Measurements from ENCODE around the gene VAMP2.
A peak's percentile ranks its signal among the peaks of the same experiment; 100 is the strongest.

The VAMP2 gene

DNA sequence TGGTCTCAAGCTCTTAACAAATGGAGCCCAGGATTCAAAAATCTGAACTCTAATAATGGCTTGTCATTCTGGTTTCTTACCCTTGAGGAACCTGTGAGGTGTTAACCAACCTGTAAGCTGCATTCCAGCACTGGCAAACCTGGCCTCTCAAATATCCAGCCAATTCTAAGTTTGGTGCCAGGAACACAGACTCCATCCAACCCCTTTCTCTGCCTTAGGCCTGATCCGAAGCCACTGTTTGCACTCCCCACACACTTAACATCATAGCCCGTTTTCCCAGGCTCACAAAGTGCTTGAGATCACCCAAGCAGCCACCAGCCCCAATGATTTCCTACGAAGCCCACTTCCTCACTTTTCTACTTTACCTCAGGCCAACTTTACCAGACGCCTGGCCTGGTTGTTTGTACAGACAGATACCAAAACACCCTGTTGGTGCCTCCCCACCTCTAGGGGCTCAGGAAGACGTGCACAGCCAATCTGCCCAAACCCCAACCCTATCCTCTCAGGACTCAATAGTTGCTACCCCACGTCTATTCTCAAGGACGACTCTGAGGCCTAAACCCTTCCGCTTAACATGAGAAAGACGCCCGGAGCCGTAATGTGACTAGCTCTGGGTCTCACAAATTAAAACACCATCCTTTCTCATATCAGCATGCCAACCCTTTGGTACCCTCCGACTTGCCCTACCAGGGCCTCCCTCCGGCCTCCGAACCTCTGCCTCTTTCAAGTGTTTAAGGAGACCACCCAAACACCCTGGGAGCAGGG lies 7.3 kb downstream of the VAMP2 start:
- no peak for DNase-seq (ENCODE audit: low spot score)

DNA sequence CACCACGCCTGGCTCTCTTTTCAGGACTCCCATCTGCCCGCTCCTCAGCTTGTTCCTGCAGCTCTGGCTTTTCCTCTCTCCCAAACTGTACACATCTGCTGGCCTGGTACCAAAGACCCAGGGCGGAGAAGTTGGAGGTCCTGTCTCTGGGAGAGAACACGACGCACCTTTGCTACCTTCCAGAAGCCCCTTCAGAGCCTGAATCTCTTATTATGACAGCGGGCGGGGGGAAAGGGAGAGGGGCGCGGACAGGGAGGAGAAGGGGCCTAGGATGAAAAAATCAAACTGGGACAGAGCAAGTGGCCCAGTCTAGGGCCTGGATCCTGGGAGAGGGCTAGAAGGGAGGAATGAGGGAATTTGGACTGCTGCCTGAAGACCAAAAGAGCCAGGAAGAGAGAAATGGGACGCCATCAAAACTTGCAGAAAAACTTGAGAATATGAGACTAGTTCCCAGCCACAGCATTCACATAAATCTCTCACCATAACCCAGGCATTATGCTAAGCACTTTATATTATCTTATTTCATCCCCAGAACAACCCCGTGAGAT lies 8.1 kb downstream of the VAMP2 start:
- no peak for DNase-seq (ENCODE audit: low spot score)

DNA sequence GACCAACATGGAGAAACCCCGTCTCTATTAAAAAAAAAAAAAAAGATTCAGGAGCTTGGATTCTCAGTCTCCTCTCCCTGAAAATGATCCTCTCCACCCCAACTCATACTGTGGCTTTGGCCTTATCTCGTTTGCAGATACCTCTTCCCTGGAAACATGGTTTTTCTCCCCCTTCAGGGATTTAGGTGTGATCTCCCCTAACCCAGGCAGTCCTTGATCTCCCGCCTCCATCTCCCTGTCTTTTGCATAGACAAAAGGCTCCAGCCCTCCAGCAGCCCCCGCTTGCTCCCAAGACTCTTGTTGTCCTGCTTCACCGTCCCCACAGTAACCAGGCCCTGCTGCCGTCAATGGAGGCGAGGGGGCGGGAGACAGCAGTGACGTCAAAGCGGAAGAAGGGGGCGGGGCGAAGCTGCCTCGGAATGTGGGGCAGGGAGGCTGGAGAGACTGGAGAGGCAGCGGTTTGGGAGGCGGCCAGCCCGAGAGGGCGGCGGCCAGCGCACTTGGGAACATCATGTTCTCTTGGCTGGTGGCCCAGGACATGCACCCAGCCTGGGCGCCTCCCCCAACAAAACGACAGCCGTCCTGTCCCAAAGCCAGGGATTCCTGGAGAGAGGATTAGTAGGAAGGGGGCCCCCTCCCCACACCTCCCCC lies 8.7 kb downstream of the VAMP2 start:
- DNase-seq (ENCODE audit: low spot score) = peak; percentile 100

DNA sequence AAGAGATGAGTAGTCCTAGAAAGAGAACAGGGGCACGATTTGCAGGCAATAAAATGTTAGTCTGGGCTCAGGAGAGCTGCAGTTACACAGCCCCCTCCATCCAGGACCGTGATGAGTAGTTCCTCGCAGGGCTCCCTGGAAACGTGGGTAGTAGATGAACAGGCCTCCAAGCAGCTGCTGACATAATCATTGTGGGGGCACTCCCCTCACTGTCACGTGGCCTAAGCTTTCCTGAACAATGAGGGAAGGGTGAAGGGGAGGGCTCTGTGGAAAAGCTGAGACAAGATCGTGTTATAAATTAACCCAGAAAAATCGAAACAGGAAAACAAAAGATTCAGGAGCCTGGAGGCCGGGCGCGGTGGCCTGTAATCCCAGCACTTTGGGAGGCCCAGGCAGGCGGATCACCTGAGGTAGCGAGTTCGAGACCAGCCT lies 9.2 kb downstream of the VAMP2 start:
- DNase-seq (ENCODE audit: low spot score) = peak; percentile 88

DNA sequence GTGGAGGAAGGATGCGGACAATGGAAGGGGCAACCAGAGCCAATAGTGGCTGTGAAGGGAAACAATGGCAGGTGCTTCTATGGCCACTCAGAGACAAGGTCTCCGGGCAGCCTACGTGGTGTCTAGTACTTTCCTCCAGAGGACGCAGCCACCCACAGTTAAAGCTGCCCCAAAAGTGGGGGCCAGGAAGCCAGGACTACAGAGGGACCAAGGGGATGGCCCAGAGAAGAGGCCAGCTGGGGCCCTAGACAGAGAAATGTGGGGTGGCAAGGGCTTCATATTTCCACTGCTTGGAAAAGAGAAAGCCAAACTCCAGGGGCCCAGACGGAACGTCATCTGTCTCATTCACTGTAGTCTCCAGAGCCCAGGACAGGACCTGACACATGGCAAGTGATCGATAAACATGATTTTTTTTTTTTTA lies 9.7 kb downstream of the VAMP2 start:
- no peak for DNase-seq (ENCODE audit: low spot score)

DNA sequence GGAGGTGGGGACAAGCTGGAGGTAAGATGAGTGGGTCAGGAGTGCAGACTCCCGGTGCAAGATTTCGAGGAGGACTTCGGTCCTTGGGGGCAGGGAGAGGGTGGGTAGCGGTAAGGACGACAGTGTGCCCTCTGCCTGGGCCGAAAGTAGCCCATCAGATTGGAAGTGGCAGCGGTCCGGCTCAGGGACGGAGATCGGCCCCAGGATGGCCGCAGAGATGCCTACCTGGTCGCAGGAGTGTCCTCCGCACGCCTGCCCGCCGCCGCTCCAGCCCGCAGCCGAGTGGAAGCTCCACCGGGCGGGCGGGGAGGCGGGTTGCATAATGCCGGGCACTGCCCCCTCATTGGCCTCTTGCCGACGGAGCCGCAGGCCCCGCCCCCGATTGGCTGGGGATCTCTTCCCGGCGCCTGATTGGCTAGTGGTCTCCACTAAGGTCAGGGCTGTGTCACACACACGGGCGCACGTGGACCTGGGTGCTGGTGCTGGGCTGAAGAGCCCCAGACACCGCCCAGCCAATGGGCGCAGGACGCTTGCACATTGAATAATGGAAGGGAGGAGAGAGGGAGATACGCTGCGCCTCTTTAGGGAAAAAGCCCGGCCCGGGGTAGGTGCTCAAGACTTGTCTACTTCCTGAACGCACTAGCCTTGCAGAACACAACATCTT lies 10.5 kb downstream of the VAMP2 start, which contains the start of gene PER1:
Gene PER1 (minus strand): TSS at position 293 of the 664 bp plus-strand sequence. CDS start 1,698 bp downstream, outside the sequence.
- peak; percentile 93 for DNase-seq (ENCODE audit: low spot score)

DNA sequence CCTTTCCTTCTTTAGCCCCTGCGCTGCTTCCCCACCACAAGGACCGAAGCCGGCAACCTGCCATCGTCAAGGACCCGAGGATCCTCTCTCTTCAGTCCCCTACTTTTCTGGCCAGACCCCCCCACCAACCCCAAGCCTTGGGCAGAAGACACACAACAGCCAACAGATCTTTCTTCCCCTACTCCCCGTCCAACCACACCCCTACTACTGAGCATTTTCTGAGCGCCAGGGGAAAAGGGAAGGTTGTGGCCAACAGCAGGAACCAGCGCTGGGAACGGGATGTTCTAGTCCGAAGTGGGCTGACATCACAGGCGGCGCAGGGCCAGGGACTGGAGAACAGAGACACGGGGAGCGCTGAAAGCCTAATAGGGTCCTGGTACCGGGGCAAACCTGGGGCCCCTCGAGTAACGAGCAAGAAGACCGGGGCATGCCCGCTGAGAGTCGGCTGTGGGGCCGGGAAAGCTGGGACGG lies 11.1 kb downstream of the VAMP2 start:
- peak; percentile 91 for DNase-seq (ENCODE audit: low spot score)

DNA sequence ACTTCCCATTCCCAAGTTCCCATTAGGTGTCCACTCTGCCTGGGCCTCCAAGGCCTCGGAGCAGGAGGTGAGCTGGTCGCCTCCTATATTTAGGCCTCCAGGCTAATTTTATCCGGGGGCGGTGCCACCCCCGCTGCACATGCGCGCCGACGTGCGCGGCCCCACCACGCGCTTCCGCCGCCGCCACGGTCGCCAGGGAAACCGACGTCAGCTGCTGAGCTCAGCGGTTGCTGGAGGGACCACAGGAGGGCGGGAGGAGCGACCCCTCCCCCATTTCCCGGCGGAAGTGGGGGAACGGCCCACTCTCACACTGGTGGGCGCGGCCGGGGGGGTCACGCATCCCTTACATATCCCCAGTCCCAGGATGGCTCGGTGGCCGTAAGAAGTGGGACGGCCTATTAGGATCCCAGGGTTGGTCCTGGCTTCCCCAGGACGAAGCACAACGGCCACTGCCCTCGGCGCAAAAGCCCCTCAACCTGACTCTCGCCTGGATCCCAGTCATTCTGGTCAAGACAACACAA lies 11.6 kb downstream of the VAMP2 start:
- peak; percentile 96 for DNase-seq (ENCODE audit: low spot score)

DNA sequence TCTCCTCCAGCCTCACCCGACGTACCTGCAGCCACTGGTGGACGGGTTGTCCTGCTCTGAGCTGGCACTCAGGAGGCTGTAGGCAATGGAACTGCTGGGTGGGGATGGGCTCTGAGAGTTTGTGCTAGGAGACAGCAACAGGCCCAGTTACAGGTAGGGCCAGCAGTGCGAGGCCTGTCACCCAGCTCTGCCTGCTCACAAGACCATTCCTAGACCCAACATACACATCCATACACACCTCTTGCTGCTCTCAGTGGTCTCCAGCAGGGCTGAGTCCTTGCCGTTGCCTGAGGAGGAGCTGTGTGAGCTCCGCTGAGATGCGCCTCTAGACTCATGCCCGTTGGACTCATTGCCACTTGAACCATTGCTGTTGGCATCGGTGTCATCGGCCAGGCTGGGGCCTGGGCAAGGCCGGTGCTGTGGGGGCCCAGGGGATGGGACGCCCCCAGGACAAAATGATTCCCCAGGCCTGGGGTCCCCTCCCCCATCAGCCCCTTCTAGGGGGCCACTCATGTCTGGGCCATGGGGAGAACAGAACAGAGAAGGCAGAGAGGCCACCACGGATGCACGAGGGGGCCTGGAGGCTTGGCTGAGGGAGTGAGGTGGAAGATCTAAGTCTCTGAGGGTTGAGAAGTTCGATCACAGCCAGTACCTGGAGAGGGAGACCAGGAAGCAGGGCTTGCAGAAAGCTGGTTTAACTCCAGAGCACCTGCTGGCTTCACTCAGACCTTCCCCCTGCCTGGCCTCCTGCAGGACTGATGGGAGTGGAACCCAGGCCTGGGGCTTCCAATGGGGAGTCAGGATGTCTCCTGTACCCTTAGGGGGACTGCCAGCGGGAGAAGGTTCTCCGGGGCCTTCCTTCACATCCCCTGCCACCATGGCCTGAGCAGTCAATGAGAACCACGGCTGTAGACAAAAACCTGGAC lies 12.3 kb downstream of the VAMP2 start:
- no peak for DNase-seq (ENCODE audit: low spot score)

DNA sequence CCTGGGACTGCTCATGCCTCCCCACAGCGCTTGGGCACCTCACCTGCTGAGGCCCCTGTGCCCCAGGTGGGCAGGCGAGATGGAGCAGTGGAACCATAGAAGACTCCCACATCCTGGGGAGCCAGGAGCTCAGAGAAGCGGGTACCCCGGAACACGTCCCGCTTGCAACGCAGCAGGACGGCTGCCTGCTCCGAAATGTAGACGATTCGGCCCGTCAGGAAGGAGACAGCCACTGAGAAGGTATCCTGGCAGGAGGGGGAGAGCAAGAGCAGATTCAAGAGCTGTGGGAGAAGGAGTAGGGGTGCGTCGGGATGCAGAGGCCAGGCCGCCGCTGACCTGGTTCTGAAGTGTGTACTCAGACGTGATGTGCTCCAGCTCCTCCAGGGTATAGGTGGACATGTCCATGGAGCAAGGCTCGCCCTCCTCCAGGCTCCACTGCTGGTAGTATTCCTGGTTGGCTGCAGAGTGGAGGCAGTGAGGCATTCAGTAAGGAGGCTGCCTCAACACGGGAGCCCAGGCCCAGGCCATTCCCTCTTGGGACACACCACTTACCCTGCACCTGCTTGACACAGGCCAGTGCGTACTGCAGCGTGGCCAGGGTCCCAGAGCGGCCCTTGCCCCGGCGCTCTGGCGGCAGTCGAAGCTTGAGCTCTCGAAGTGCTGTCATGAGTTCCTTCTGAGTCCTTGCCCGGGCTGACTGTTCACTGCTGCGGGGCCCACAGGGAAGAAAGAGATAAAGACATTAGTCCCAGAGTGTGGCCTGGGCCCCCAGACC lies 13.1 kb downstream of the VAMP2 start:
- DNase-seq (ENCODE audit: low spot score) = no peak

DNA sequence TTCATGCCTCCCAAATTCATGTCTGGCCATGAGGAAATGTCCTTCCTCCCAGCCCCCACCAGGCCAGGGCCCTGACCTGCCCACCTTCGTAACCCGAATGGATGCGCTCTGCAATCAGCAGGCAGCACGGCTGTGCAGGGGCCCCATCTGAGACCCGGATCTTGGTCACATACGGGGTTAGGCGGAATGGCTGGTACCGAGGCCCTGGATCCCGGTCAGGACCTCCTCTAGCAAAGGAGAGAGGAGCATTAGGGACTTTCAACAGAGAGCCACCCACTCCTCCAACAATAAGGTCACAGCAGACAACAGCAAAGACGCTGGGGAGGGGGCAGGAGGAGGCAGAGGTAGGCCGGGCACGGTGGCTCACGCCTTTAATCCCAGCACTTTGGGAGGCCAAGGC lies 14.2 kb downstream of the VAMP2 start:
- no peak for DNase-seq (ENCODE audit: low spot score)

DNA sequence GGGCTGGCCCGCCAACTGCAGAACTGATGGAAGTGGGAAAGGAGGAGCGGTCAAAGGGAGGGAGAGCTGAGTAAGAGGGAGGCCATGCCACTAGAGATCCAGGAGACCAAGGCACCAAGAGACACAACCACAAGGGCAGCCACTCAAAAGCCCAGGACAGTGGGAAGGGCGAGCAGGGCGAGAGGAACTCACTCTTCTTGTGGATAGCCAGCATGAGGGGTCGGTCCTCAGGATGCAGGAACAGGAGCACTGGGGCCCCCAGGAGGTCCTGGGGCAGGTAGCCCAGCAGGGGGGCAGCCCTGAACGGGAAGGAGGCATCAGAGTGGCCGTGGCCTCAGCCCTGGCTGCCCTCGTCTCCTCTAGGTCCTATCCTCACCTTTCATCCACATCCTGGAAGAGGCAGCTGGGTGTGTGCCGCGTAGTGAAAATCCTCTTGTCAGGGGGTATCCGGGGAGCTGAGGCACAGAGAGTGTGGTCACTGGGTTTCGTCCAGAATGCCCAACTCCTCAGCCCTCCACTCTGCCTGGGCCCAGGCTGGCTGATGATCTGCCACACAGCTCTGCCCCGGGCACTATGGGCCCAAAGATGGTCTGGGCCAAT lies 14.8 kb downstream of the VAMP2 start:
- DNase-seq (ENCODE audit: low spot score) = no peak

DNA sequence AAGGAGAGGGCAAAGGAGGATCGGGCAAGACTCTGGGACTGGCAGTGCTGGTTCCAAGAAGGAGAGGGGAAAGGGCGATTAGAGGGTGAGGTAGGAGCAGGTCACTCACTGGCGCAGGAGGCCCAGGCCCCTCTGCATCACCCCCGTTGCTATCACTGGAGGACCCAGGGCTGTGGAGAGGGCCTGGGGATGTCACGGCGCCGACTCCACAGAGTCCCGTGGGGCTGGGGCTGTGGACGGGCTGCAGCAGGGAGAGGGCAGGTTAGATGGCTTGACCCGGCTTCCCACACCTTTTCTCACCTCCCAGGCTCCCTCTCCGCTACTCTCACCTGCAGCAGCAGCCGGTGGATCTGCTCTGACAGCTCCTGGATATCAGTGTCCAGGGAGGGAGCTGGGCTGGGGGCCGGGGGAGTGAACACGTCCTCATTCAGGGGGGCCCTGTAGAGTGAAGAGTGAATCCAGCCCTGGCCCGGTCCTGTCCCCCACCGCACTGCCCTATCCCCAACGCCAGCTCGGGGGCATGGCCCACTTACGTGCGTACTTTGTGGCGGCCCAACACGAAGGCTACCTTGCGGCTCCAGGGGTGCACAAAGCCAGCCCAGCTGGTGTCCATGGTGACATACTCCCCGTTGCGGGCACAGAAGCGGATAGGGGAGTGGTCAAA lies 15.5 kb downstream of the VAMP2 start:
- no peak for DNase-seq (ENCODE audit: low spot score)

DNA sequence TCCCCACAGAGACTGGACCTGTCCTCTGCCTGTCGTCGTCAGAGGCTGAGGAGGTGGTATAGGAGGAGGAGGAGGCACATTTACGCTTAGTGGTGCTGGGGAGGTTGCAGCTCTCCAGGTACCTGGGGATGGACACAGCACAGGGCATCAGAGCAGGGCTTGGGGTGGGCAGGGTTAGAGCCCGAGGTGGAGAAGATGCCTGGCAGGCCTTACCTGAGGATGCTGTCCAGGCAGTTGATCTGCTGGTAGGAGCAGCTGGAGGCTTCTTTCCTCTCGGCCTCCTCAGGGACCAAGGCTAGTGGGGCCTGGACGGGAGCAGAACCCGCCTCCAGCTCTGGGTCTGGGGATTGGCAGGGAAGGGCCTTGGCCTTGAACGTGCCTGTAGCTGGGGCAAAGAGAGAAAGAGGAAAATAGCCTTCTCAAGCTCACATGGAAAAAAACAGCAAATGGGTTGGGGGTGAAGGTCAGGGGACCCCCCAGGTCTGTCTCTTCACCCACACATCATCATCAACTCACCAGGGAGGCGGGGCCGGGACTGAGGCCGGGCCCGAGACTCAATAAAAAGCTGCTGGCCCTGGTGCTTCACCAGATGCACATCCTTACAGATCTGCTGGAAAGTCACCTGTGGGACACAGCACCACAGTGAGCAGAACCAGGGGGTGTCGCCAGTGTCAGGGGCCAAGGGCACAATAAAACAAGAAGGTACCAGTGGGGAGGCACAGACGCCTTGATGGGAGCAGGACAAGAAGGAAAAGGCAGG lies 16.2 kb downstream of the VAMP2 start:
- DNase-seq (ENCODE audit: low spot score) = no peak

DNA sequence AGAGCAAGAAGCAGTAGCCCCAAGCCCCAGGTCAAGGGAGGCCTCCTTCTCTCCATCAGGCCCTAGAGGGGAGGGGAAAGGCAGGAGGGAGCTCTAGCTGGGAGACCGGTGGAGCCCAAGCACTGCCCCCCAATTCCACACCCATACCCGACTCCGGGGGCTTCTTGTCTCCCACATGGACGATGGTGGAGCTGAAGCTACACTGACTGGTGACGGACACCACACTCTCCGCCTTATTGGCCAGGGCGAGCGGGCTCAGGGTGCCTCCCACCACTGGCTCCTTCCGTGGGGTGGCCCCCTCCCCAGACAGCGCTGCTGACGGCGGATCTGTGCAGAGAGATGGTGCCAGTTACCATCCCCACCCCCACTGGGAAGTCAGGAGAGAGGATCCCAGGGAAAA lies 16.9 kb downstream of the VAMP2 start:
- no peak for DNase-seq (ENCODE audit: low spot score)

DNA sequence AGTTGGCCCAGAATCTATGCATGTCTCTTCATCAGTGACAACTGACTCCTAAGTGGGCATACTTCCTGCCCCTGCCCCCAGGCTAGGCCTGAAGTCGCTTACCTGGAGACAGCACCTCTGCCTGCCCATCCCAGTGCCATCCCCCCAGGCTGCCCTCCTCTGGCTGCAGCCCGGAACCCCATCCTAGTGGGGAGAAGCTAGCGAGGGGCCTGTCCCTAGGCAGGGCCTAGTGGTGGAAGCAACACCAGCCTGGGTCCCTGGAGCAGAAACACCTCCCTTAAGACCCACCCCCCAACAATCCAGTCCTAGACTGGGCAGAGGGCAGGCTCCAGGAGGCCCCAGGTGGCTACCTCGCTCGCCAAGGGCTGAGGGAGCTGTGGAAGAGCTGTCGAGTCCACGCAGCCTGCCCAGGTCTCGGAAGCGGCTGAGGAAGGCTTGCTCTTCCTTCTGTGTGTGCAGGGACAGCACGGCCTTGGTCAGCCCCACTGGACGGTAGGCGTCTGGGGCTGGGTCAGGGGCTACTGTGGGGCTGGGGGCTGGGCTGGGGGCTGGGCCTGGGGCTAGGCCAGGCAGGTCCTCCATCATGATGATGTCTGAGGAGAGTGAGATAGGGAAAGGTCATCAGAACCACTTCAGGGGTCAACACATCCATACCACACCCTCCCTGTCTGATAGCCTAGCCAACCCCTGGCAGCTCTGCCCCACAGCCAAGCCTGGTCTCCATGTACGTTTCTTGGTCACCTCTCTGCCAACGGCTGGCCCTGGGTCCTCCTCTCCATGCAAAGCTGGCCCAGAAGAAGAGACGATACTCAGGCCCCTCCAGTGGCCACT lies 18.1 kb downstream of the VAMP2 start:
- DNase-seq (ENCODE audit: low spot score) = peak; percentile 61

DNA sequence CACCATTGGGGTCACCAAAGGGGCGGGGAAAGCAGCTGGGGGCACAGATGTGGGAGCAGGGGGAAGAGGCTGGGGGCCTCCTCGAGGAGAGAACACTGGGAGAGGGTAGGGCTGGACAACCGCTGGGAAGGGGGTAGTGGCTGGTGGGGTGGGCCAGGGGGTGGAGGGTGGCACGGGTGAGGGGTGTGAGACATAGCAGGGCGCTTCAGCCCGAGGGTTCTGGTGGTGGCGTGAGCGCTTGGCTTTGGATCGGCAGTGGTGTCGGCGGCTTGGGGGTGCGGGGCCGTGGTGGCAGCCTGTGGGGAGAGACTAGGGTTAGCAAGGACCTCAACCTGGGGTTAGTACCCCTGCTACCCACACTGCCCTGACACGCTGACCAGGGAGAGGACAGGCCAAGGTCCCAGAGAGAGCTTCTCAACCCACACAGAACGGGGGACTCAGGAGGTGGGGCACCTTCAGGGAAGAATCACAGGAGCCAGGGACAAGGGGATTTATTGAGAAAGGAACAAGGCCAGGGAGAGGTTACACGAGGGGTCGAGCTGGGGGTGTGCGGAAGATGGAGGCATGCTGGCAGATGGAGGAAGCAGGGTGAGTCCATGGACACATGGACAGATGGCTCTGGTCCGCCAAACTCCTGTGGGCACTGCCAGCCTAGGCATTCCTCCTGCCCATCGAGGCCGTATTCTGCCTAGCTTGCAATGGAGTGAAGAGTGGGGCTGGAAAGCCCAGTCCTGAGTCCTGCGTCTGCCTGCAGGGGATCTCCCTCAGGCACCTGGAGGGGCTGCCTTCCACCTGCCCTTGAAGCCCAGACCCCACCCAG lies 19.0 kb downstream of the VAMP2 start:
- peak; percentile 64 for DNase-seq (ENCODE audit: low spot score)
